ENCODE results near the gene LYPD6B.

Gene LYPD6B

DNA sequence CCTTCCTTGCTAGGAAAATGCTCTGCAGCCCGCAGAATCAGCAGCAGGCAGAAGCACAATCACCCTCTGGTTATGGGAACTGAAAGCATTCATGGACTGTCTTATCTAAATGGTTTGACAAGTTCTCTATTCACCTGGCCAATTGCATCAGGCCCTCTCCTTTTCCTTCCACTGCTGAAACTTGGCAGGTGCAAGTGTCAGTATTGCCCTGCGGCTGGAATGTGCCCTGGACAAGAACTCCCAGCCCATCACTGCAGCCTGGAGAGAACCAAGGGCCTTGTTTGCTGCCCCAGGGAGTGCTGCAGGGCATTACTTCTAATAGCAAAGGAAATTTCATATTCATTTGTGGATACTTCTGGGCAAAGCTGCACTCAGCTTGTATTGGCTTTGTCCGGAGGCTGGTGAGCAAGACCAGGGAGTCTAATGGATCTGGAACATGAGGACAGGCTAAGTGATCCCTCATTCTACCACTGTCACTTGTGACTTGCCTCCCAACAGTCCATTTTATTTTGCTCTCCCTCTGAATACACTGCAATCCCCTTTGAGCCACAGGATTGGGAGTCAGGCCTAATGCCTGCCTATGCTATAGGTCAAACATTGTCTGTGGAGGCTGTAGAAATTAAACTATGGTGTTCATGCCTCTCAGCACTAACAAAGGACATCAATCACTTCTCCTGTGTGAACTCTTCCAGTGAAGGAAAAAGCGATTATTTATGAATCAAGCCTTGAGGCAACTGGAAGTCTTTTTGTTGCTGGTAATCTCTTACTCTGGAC lies 116.9 kb downstream of the LYPD6B start:
- H3K4me1 ChIP-seq (ENCODE audit: control insufficient read depth, insufficient read depth, low read length), result peaks cover 6% of the 10 kb centered on the region
- DNase-seq (ENCODE audit: low read depth), result no peak
- no peak overlapping the region for H3K9ac ChIP-seq (ENCODE audit: low read length)
- no peaks in the 10 kb centered on the region for H3K36me3 ChIP-seq (ENCODE audit: control insufficient read depth, insufficient read depth, low read length, severe bottlenecking)
- H3K27me3 ChIP-seq (replicated peaks; ENCODE audit: control insufficient read depth, insufficient read depth, low read length), result no peaks in the 10 kb centered on the region
- H3K4me3 ChIP-seq (ENCODE audit: low read length), result no peak overlapping the region
- H3K9me3 ChIP-seq (ENCODE audit: control insufficient read depth, low read length), result no peaks in the 10 kb centered on the region

GRCh38 chr2:149155988-149156387 lies 117.5 kb downstream of the LYPD6B start:
- Histone ChIP-seq H3K4me1 (ENCODE audit: control insufficient read depth, insufficient read depth, low read length) (peaks cover 6% of the 10 kb centered on the region), H3K4me3 (ENCODE audit: low read length) (no peak overlapping the region), H3K9me3 (ENCODE audit: control insufficient read depth, low read length) (no peaks in the 10 kb centered on the region), H3K9ac (ENCODE audit: low read length) (no peak overlapping the region), H3K36me3 (ENCODE audit: control insufficient read depth, insufficient read depth, low read length, severe bottlenecking) (no peaks in the 10 kb centered on the region), H3K27me3 (replicated peaks; ENCODE audit: control insufficient read depth, insufficient read depth, low read length) (no peaks in the 10 kb centered on the region)
- no peak for DNase-seq (ENCODE audit: low read depth)

GRCh38 chr2:149156971-149157740 lies 118.7 kb downstream of the LYPD6B start:
- no peaks in the 10 kb centered on the region for H3K9me3 ChIP-seq (ENCODE audit: control insufficient read depth, low read length)
- no peaks in the 10 kb centered on the region for H3K36me3 ChIP-seq (ENCODE audit: control insufficient read depth, insufficient read depth, low read length, severe bottlenecking)
- no peak for DNase-seq (ENCODE audit: low read depth)
- H3K4me3 ChIP-seq (ENCODE audit: low read length), result no peak overlapping the region
- H3K9ac ChIP-seq (ENCODE audit: low read length), result no peak overlapping the region
- no peaks in the 10 kb centered on the region for H3K27me3 ChIP-seq (replicated peaks; ENCODE audit: control insufficient read depth, insufficient read depth, low read length)
- peaks cover 3% of the 10 kb centered on the region for H3K4me1 ChIP-seq (ENCODE audit: control insufficient read depth, insufficient read depth, low read length)

DNA sequence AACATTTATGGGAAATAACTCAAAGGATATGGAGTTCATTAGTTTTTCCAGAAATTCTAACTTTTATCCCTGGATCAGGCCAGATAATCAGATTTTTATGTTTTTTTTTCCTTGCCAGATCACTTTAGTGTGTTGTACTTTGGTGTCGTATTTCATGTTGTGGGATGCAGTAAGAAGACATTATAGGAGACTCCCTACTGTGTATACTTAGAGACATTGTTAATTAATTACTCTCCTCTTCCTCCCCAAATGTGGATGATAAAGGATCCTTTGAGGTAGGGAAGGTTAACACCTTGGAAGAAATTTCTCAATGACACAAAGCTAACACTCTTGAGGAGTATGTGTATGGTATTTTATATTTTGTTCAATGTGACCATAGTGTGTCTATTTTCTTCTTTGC lies 120.5 kb downstream of the LYPD6B start:
- Histone ChIP-seq H3K27me3 (replicated peaks; ENCODE audit: control insufficient read depth, insufficient read depth, low read length) (no peaks in the 10 kb centered on the region), H3K36me3 (ENCODE audit: control insufficient read depth, insufficient read depth, low read length, severe bottlenecking) (no peaks in the 10 kb centered on the region), H3K4me3 (ENCODE audit: low read length) (no peak overlapping the region), H3K9me3 (ENCODE audit: control insufficient read depth, low read length) (no peaks in the 10 kb centered on the region), H3K4me1 (ENCODE audit: control insufficient read depth, insufficient read depth, low read length) (no peaks in the 10 kb centered on the region), H3K9ac (ENCODE audit: low read length) (no peak overlapping the region)
- DNase-seq (ENCODE audit: low read depth), result no peak

DNA sequence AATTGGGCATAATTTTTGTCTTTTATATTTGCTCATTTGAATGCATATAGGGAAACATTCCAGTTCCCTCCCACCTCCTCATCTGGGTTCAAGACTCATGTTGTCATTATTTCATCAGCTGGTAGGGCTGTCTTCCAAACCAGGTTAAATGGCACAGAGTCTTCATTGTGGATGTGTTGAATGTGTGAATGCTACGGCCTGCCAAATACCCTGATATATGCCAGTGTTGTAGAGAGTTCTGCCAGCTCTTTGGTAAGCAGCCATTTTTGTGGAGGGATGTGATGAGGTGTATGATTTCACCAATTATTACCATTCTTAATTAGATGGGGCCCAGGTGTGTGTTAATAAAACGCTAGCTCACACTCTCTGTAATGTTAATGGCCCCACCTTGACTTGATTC lies 121.7 kb downstream of the LYPD6B start:
- Histone ChIP-seq H3K36me3 (ENCODE audit: control insufficient read depth, insufficient read depth, low read length, severe bottlenecking) (no peaks in the 10 kb centered on the region), H3K9ac (ENCODE audit: low read length) (no peak overlapping the region), H3K27me3 (replicated peaks; ENCODE audit: control insufficient read depth, insufficient read depth, low read length) (no peaks in the 10 kb centered on the region), H3K4me3 (ENCODE audit: low read length) (no peak overlapping the region), H3K4me1 (ENCODE audit: control insufficient read depth, insufficient read depth, low read length) (no peaks in the 10 kb centered on the region), H3K9me3 (ENCODE audit: control insufficient read depth, low read length) (peaks cover 7% of the 10 kb centered on the region)
- DNase-seq (ENCODE audit: low read depth), result no peak

DNA sequence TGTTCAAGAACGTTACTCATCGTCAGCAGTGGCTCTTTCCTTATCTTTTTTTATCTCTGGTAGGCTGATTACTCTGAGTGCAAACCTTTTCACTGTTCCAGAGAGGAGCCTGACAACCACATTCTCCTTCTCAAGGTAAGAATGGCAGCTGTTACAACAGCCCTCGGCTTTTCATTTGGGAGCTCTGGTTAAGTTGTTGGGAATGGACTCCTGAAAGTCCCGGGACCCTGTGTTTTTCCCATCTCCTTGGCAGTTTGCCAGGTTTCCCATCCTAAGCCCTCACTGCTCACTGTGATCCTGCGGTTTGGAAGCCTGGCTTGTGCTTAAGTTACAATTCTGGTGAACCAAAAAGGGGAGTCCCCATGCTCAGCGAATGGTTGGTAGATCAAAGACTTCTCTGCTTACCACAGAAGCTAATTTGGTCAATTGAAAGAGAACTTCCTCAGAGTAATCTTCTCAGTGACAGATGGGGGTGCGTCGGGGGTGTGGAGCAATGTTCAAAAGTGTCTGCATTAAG lies 122.3 kb downstream of the LYPD6B start:
- Histone ChIP-seq H3K4me1 (ENCODE audit: control insufficient read depth, insufficient read depth, low read length) (no peaks in the 10 kb centered on the region), H3K9ac (ENCODE audit: low read length) (no peak overlapping the region), H3K9me3 (ENCODE audit: control insufficient read depth, low read length) (peaks cover 7% of the 10 kb centered on the region), H3K36me3 (ENCODE audit: control insufficient read depth, insufficient read depth, low read length, severe bottlenecking) (no peaks in the 10 kb centered on the region), H3K27me3 (replicated peaks; ENCODE audit: control insufficient read depth, insufficient read depth, low read length) (no peaks in the 10 kb centered on the region), H3K4me3 (ENCODE audit: low read length) (no peak overlapping the region)
- no peak for DNase-seq (ENCODE audit: low read depth)

DNA sequence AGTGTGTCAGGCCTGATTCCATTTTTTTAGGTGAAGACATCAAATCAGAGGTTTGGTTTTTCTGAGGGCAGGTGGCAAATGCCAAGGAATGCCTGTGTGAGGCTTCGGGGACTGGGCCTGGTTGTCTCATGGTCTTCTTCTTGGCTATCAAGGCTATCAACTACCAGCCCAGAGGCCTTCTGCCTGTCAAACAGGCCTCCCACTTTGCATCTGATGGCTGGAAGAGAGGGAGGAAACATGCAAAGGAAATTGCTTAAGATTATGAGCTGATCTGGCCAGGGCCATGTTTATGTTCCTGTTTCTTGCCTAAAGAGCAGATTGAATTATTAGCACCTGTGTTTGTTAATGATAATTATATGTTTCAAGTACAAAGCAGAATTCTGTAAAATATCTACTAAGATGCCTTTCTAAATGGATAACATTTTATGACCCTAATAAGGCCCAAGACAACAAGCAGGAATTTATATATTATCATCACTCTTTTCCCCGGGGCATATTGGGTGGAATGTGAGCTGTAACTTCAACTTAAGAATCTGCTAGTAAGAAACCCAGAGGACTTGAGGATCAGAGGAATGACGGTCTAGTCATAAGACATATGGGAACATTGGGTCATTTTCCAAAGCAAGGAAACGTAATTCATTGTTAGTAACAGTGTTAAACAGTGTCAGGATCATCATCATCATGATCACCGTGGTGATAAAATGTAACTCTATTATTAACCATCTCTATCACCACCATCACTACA lies 123.2 kb downstream of the LYPD6B start:
- H3K9ac ChIP-seq (ENCODE audit: low read length), result no peak overlapping the region
- DNase-seq (ENCODE audit: low read depth), result no peak
- peaks cover 2% of the 10 kb centered on the region for H3K27me3 ChIP-seq (replicated peaks; ENCODE audit: control insufficient read depth, insufficient read depth, low read length)
- no peaks in the 10 kb centered on the region for H3K4me1 ChIP-seq (ENCODE audit: control insufficient read depth, insufficient read depth, low read length)
- H3K4me3 ChIP-seq (ENCODE audit: low read length), result no peak overlapping the region
- H3K9me3 ChIP-seq (ENCODE audit: control insufficient read depth, low read length), result peaks cover 7% of the 10 kb centered on the region
- no peaks in the 10 kb centered on the region for H3K36me3 ChIP-seq (ENCODE audit: control insufficient read depth, insufficient read depth, low read length, severe bottlenecking)

- Histone ChIP-seq H3K9me3 (ENCODE audit: control insufficient read depth, low read length) (peaks cover 7% of the 10 kb centered on the region), H3K36me3 (ENCODE audit: control insufficient read depth, insufficient read depth, low read length, severe bottlenecking) (no peaks in the 10 kb centered on the region), H3K9ac (ENCODE audit: low read length) (no peak overlapping the region), H3K27me3 (replicated peaks; ENCODE audit: control insufficient read depth, insufficient read depth, low read length) (peaks cover 8% of the 10 kb centered on the region), H3K4me3 (ENCODE audit: low read length) (no peak overlapping the region), H3K4me1 (ENCODE audit: control insufficient read depth, insufficient read depth, low read length) (no peaks in the 10 kb centered on the region)
- no peak for DNase-seq (ENCODE audit: low read depth)
Observed at GRCh38 chr2:149164296-149164695, 125.8 kb downstream of the LYPD6B start.

GRCh38 chr2:149164827-149165226 lies 126.3 kb downstream of the LYPD6B start:
- DNase-seq (ENCODE audit: low read depth), result no peak
- H3K4me3 ChIP-seq (ENCODE audit: low read length), result no peak overlapping the region
- no peaks in the 10 kb centered on the region for H3K4me1 ChIP-seq (ENCODE audit: control insufficient read depth, insufficient read depth, low read length)
- H3K27me3 ChIP-seq (replicated peaks; ENCODE audit: control insufficient read depth, insufficient read depth, low read length), result peaks cover 8% of the 10 kb centered on the region
- H3K36me3 ChIP-seq (ENCODE audit: control insufficient read depth, insufficient read depth, low read length, severe bottlenecking), result no peaks in the 10 kb centered on the region
- no peak overlapping the region for H3K9ac ChIP-seq (ENCODE audit: low read length)
- H3K9me3 ChIP-seq (ENCODE audit: control insufficient read depth, low read length), result peaks cover 7% of the 10 kb centered on the region

GRCh38 chr2:149167001-149167780 lies 128.7 kb downstream of the LYPD6B start:
- peaks cover 7% of the 10 kb centered on the region for H3K9me3 ChIP-seq (ENCODE audit: control insufficient read depth, low read length)

More at GRCh38 chr2:149167001-149167780, 128.7 kb downstream of the LYPD6B start:
- Histone ChIP-seq H3K36me3 (ENCODE audit: control insufficient read depth, insufficient read depth, low read length, severe bottlenecking) (no peaks in the 10 kb centered on the region), H3K9ac (ENCODE audit: low read length) (no peak overlapping the region), H3K27me3 (replicated peaks; ENCODE audit: control insufficient read depth, insufficient read depth, low read length) (peaks cover 8% of the 10 kb centered on the region), H3K4me1 (ENCODE audit: control insufficient read depth, insufficient read depth, low read length) (no peaks in the 10 kb centered on the region), H3K4me3 (ENCODE audit: low read length) (no peak overlapping the region)
- DNase-seq (ENCODE audit: low read depth), result no peak
